Breast epithelium (tissue), 3 donors: ENCODE data around the gene PPOX.

Experiments
- POLR2A ChIP-seq: fragments of 450-650 bp; IDR thresholded peaks from one replicate; pipeline ENCODE4 v1.6.1; 2016; ENCODE audit warnings: antibody characterized with exemption, mild to moderate bottlenecking, moderate library complexity
- POLR2AphosphoS5 ChIP-seq, 3 donors: sonication (generic); formaldehyde crosslinking; IDR thresholded peaks; one replicate each; pipeline ENCODE4 v1.6.1; 2017; ENCODE audit warnings: antibody characterized with exemption in 3 of 3
- TF ChIP-seq, protein P1 (sequence below), 3 donors: fragments of 450-650 bp; IDR thresholded peaks; one replicate each; pipeline ENCODE4 v1.5.1; 2016 to 2017; ENCODE audit warnings: antibody characterized with exemption in 3 of 3, mild to moderate bottlenecking in 3 of 3, moderate library complexity in 3 of 3

DNA sequence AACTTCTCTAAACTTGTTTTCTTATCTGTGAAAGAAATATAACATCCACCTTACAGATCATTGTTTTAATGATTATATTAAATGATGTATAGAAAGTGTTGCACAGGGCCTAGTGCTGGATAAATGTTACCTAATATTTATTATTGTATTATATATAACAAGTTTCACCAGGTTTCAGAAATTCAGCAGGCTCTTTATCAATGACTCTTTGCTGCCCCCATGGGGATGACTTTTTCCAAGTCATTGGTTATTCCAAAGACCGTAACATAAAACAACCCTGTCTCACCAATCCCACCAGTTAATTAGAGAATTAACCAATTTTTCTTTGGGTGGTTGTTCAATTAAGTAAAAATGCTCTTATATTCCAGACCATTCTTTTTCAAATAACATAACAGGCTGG is 26.5 kb upstream of the PPOX start:
- TF ChIP-seq, protein P1, sequence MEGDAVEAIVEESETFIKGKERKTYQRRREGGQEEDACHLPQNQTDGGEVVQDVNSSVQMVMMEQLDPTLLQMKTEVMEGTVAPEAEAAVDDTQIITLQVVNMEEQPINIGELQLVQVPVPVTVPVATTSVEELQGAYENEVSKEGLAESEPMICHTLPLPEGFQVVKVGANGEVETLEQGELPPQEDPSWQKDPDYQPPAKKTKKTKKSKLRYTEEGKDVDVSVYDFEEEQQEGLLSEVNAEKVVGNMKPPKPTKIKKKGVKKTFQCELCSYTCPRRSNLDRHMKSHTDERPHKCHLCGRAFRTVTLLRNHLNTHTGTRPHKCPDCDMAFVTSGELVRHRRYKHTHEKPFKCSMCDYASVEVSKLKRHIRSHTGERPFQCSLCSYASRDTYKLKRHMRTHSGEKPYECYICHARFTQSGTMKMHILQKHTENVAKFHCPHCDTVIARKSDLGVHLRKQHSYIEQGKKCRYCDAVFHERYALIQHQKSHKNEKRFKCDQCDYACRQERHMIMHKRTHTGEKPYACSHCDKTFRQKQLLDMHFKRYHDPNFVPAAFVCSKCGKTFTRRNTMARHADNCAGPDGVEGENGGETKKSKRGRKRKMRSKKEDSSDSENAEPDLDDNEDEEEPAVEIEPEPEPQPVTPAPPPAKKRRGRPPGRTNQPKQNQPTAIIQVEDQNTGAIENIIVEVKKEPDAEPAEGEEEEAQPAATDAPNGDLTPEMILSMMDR (IDR thresholded peaks at IDR 0.05), result peak; percentile 12 to 22 (median 12)
- TF ChIP-seq POLR2A (no peak), POLR2AphosphoS5 (IDR thresholded peaks at IDR 0.05) (no peak)
